Stomach smooth muscle (tissue), 2 donors: ENCODE measurements around the gene KHDC4.

Experiments
- H3K27ac ChIP-seq: one replicate; pipeline ENCODE4 v1.7.0; 2013; ENCODE audit warnings: mild to moderate bottlenecking, low read length, inconsistent platforms
- H3K27me3 ChIP-seq, 2 donors: one replicate each; pipeline ENCODE4 v1.7.0; 2013; ENCODE audit warnings: low read length in 2 of 2; ENCODE audit not compliant: insufficient read depth in 2 of 2, control insufficient read depth in 1 of 2
- H3K36me3 ChIP-seq, 2 donors: one replicate each; pipeline ENCODE4 v1.7.0; 2013; ENCODE audit warnings: low read length in 2 of 2; ENCODE audit not compliant: control insufficient read depth in 2 of 2, insufficient read depth in 2 of 2
- H3K4me1 ChIP-seq: one replicate; pipeline ENCODE4 v1.7.0; 2013; ENCODE audit warnings: low read length; ENCODE audit not compliant: control insufficient read depth, insufficient read depth
- H3K4me3 ChIP-seq, 2 donors: one replicate each; pipeline ENCODE4 v1.7.0; 2013; ENCODE audit warnings: low read length in 2 of 2
- H3K9ac ChIP-seq, 2 donors: one replicate each; pipeline ENCODE4 v1.7.0; 2013; ENCODE audit warnings: low read length in 2 of 2, mild to moderate bottlenecking in 1 of 2
- H3K9me3 ChIP-seq, 2 donors: one replicate each; pipeline ENCODE4 v1.7.0; 2013; ENCODE audit warnings: low read length in 2 of 2; ENCODE audit not compliant: control insufficient read depth in 2 of 2
- donor health status: healthy.
- donor health status: Pancreatic carcinoma.

The KHDC4 gene

DNA sequence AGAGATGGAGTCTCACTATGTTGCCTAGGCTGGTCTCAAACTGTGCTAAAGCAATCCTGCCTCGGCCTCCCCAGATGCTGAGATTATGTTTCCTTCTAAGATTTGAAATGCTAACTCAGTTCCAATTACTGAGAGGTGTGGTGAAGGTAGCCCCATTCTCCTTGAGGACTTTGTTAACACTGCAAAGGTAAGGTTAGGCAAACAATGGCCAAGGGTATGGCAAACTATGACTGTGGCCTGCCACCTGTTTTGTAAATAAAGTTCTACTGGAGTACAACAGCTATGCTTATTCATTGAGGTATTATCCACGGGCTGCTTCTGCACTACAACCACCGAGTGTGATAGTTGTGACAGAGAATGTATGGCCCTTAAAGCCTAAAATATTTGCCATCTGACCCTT, 13.5 kb downstream of the KHDC4 start:
- H3K27ac ChIP-seq = peak overlapping the region; percentile 6
- no peak overlapping the region for H3K4me3 ChIP-seq
- no peaks in the 10 kb centered on the region for H3K9me3 ChIP-seq
- no peaks in the 10 kb centered on the region for H3K4me1 ChIP-seq
- H3K36me3 ChIP-seq = peaks cover 66 to 70% of the 10 kb centered on the region in 2 donors
- no peaks in the 10 kb centered on the region for H3K27me3 ChIP-seq
- H3K9ac ChIP-seq = no peak overlapping the region

DNA sequence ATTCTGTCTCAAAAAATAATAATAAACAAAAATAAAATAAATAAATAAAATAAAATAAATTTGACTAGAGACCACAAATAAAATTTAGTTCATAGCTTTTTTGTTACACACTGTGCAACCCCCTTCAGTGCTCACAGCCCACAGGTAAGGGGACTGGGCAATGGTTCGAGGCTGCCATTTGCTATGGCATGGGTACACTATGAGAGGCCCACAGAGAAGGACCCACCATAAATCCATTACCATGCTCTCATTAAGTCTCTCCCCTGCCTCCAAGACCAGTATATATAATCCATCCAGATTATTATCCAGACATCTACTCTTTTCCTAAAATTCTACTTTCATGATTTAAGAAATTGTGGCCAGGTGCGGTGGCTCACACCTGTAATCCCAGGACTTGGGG, 14.4 kb downstream of the KHDC4 start:
- peaks cover 62 to 67% of the 10 kb centered on the region in 2 donors for H3K36me3 ChIP-seq

DNA sequence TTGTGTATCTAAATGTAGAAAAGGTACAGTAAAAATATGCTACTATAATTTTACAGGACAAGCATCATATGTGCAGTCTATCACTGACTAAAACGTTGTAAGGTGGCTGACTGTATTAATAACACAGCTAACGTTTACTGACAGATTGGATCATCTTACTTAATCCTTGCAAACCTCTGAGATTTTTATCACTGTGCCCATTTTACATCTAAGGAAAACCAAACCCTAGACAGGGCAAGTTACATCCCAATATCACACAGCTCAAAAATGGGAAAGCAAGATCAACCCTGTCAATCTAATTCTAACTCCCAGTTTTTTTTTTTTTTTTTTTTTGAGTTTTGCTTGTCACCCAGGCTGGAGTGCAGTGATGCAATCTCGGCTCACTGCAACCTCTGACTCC, 15.6 kb downstream of the KHDC4 start:
- Histone ChIP-seq H3K36me3 (peaks cover 65 to 72% of the 10 kb centered on the region in 2 donors), H3K27ac (no peak overlapping the region), H3K27me3 (no peaks in the 10 kb centered on the region), H3K4me1 (no peaks in the 10 kb centered on the region), H3K4me3 (no peak overlapping the region), H3K9ac (no peak overlapping the region), H3K9me3 (no peaks in the 10 kb centered on the region)

More for the DNA sequence above, 14.4 kb downstream of the KHDC4 start:
- no peak overlapping the region for H3K27ac ChIP-seq
- H3K9me3 ChIP-seq = no peaks in the 10 kb centered on the region
- H3K4me1 ChIP-seq = no peaks in the 10 kb centered on the region
- H3K9ac ChIP-seq = no peak overlapping the region
- no peak overlapping the region for H3K4me3 ChIP-seq
- H3K27me3 ChIP-seq = no peaks in the 10 kb centered on the region

DNA sequence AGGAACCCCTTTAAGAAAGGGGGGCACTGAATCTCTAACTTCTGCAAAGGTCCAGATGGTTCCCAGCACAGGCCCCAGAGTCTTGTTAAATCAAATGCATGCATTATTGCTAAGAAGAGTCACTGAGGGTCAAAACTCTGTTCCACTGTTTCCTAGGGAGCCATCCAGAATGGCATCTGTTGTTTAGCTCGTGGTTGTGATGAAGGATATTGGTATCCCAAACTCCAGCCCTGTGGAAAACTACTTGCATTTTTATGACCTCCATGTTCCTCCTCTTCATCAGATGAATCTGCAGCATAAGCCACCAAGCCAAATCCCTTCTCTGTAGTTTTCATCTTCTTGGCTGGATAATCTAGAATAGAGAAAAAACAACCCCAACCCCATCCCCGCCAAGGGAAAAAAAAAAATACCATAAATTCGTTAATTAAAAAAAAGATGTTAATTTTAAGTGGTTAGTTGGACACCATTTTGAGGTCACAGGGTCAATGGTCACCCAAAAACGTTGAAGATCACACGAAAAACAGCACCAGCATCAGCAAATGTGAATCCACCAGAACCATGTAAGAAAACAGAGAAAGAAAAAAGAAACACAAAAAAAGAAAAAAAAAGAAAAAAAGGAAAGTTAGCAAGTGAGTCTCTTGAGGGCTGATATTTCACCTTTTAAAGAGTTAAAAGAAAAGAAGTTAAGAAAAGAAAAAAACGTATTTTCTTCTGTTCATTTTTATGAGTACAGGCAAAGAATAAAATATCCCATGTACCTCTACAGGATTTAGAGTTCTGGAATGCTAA, 20.1 kb downstream of the KHDC4 start:
- Histone ChIP-seq H3K9ac (no peak overlapping the region), H3K27me3 (no peaks in the 10 kb centered on the region), H3K36me3 (peaks cover 40 to 48% of the 10 kb centered on the region in 2 donors), H3K4me3 (no peak overlapping the region), H3K27ac (no peak overlapping the region), H3K4me1 (peaks cover 14% of the 10 kb centered on the region), H3K9me3 (no peaks in the 10 kb centered on the region)

DNA sequence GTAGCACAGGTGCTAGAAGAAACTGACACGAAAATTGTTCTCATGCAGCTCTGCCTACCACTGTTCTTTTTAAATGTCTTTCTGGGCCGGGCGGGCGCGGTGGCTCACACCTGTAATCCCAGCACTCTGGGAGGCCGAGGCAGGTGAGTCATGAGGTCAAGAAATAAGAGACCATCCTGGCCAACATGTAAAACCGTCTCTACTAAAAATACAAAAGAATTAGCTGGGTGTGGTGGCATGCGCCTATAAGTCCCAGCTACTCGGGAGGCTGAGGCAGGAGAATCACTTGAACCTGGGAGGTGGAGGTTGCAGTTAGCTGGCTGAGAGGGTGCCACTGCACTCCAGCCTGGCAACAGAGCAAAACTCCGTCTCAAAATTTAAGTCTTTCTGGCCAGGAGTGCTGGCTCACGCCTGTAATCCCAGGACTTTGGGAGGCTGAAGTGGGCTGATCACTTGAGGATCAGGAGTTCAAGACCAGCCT, 22.1 kb downstream of the KHDC4 start:
- H3K36me3 ChIP-seq = peaks cover 34 to 37% of the 10 kb centered on the region in 2 donors
- no peak overlapping the region for H3K4me3 ChIP-seq
- peak overlapping the region; percentile 84 for H3K27ac ChIP-seq

DNA sequence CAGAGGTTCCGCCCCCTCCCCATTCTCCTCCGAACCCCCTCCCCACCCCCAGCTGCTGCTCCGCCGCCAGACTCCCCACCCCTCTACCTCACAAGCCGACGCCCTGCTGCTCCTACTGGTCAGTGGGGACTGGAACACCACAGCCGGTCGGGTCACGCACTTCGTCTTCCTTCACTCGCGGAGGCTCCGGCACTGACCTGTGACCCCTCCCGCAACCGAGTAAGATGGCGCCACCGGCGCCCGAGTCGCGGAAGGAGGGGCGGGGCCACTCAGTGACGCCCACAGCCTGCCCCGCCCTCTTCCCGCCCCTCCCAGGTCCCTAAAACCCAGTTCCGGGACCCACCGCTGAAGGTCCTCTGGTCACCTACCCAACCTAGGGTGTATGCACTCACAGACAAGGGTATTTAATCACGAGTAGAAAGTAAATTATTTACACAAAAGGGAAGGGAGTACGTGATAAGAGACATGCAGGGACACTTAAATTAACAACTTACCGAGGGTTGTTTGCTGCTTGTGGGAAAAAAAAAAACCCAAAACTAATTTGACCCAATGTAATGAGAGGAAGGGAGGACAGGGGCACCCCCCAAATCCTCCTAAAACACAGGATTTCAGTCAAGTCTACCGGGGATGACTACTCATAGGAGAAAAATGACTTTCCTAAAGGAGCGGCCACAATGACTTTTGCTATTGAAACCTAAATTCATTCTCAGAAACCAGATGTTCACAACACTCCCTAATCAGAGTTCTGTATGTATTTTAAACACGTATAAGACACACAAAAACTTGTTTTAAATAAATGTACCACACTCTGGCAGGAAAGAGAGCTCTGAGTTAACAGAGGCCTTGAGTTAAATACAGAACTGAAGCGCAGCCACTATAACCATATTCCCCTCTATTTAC, 22.8 kb downstream of the KHDC4 start, which contains the start of gene RIT1:
Gene RIT1 (minus strand): TSS at position 194 of the 900 bp plus-strand sequence. CDS start 588 bp downstream, outside the sequence.
- H3K9me3 ChIP-seq = no peaks in the 10 kb centered on the region
- no peaks in the 10 kb centered on the region for H3K27me3 ChIP-seq
- H3K9ac ChIP-seq = peak within 1 kb of the TSS; percentile 81 to 86
- peak within 1 kb of the TSS; percentile 84 for H3K27ac ChIP-seq
- peak within 1 kb of the TSS; percentile 86 for H3K4me3 ChIP-seq
- H3K4me1 ChIP-seq = peaks cover 14% of the 10 kb centered on the region
- peaks cover 29 to 34% of the 10 kb centered on the region in 2 donors for H3K36me3 ChIP-seq

More for the DNA sequence above, 22.1 kb downstream of the KHDC4 start:
- Histone ChIP-seq H3K4me1 (peaks cover 14% of the 10 kb centered on the region), H3K27me3 (no peaks in the 10 kb centered on the region), H3K9me3 (no peaks in the 10 kb centered on the region), H3K9ac (peak overlapping the region in 1 of 2 donors; percentile 86)

DNA sequence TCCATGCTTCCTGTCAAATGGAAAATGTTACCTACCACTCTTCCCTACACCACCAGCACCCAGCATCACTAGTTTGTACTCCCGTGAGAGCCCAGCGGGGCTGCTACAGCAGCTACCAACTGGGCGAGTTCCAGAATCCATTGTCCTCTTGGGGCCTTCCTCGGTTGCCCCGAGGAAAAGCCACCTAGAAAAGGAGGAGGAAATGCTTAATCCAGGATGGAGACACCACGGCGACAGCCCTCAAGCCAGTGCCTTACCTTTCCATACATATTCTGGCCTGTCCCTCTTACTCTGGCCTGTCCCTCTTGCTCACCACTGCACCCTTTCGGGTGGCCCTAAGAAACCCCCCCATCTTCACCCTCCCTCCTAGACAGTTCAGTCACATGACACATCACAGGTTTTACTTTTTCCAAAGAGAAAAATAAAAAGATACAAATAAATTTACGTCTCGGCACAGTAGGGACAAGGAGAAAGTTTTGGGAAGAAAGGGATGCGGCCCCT, 23.5 kb downstream of the KHDC4 start:
- H3K4me3 ChIP-seq = peak overlapping the region; percentile 86

DNA sequence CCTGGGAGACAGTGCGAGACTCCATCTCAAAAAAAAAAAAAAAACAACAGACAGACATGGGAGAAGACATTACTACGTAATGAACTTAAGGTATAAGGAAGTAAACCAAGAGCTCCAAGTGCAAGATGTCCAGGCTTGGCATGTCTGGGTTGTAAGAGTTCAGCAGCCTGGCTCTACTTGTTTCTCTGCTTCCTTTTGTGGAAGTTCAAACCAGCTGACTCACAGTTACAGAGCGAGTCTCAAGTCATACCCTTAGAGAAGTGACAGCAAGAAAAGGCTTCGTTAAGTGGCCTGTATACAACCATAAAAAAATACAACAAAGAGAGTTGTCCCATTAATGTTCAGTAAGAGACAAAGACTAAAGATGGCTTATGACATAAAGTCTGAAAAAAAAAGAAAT, 24.3 kb downstream of the KHDC4 start:
- H3K27me3 ChIP-seq = no peaks in the 10 kb centered on the region
- H3K9me3 ChIP-seq = no peaks in the 10 kb centered on the region
- H3K4me3 ChIP-seq = peak overlapping the region; percentile 86
- H3K4me1 ChIP-seq = peaks cover 14% of the 10 kb centered on the region
- H3K9ac ChIP-seq = no peak overlapping the region
- H3K27ac ChIP-seq = peak overlapping the region; percentile 6
- H3K36me3 ChIP-seq = peaks cover 26 to 30% of the 10 kb centered on the region in 2 donors

More for the DNA sequence above, 23.5 kb downstream of the KHDC4 start:
- Histone ChIP-seq H3K36me3 (peaks cover 22 to 27% of the 10 kb centered on the region in 2 donors), H3K4me1 (peaks cover 14% of the 10 kb centered on the region), H3K27ac (peak overlapping the region; percentile 84), H3K9ac (peak overlapping the region; percentile 81 to 86), H3K9me3 (no peaks in the 10 kb centered on the region), H3K27me3 (no peaks in the 10 kb centered on the region)

DNA sequence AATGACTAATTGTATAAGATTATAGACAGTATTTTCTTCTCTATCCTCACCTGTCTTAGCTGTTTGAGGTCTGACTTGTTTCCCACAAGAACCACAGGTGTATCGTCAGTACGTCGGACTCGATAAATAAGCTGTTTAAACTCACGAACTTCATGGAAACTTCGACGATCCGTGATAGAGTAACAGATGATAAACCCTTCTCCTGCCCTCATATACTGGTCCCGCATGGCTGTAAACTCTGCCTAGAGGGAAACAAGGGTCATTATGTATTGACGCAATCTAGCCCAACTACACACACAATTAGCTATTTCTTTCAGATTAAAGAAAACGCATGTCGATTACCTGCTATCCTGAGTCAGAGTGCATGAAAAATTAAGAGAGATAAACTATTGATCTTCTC, 30.0 kb downstream of the KHDC4 start:
- H3K27me3 ChIP-seq = no peaks in the 10 kb centered on the region
- no peak overlapping the region for H3K4me3 ChIP-seq
- H3K4me1 ChIP-seq = no peaks in the 10 kb centered on the region
- no peak overlapping the region for H3K27ac ChIP-seq
- no peak overlapping the region for H3K9ac ChIP-seq
- peaks cover 38 to 41% of the 10 kb centered on the region in 2 donors for H3K36me3 ChIP-seq
- H3K9me3 ChIP-seq = no peaks in the 10 kb centered on the region

DNA sequence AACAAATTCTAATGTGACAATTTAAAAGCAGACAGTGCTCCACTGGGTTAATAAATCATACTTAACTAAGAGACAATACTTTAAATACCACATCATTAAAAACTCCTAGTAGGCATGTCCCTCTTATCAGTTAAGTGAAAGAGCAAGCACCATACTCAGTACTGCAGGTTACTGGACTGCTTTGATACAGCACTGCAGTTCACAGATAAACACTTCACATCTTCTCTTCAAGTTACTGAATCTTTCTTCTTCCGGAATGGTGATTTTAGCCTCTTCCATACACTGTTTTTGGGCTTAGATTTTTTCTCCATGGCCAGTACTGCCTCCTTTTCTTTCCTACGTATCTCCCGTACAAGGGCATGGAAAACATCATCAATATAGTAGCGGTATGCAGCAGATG, 34.1 kb downstream of the KHDC4 start:
- H3K27ac ChIP-seq = no peak overlapping the region
- H3K36me3 ChIP-seq = peaks cover 34 to 37% of the 10 kb centered on the region in 2 donors
- H3K4me1 ChIP-seq = no peaks in the 10 kb centered on the region
- no peaks in the 10 kb centered on the region for H3K9me3 ChIP-seq
- no peaks in the 10 kb centered on the region for H3K27me3 ChIP-seq
- no peak overlapping the region for H3K9ac ChIP-seq
- no peak overlapping the region for H3K4me3 ChIP-seq
